ENCODE measurements around the gene REV1. TPM values are rescaled to one million over a fixed set of nuclear protein-coding genes. Genes with fewer than 3 reads are reported as not detected.

REV1 gene
- polyA plus RNA-seq, 3 donors: 6.5 to 39.9 (median 9.5) TPM

- H3K4me3 Mint-ChIP-seq: no peak overlapping the region
- Histone ChIP-seq H2AFZ (ENCODE audit: insufficient read depth, low read depth, low read length, poor library complexity, severe bottlenecking) (no peak overlapping the region), H3K9me3 (replicated peaks in 1 of 2; ENCODE audit: control insufficient read depth in 1 of 2, insufficient read depth in 1 of 2, low read length in 2 of 2) (no peaks in the 10 kb centered on the region), H4K20me1 (ENCODE audit: insufficient read depth, low read length) (no peaks in the 10 kb centered on the region), H3K4me3 (replicated peaks in 1 of 3; ENCODE audit: low read depth in 2 of 3, low read length in 3 of 3) (no peak overlapping the region), H3K79me2 (ENCODE audit: insufficient read depth, low read length) (no peaks in the 10 kb centered on the region), H3K27ac (ENCODE audit: low read depth in 1 of 2, low read length in 2 of 2) (no peak overlapping the region), H3K36me3 (replicated peaks in 1 of 2; ENCODE audit: control insufficient read depth in 1 of 2, insufficient read depth in 2 of 2, low read length in 2 of 2) (peaks cover 52 to 68% of the 10 kb centered on the region in 2 donors), H3K27me3 (ENCODE audit: control insufficient read depth in 2 of 2, insufficient read depth in 2 of 2, low read length in 2 of 2) (no peaks in the 10 kb centered on the region), H3K9ac (ENCODE audit: insufficient read depth, low read length, poor library complexity, severe bottlenecking) (no peak overlapping the region), H3K4me1 (ENCODE audit: control insufficient read depth in 1 of 2, insufficient read depth in 2 of 2, low read length in 2 of 2) (no peaks in the 10 kb centered on the region), H3K4me2 (replicated peaks; ENCODE audit: extremely low read depth, low read length, poor library complexity, severe bottlenecking) (no peak overlapping the region)
- intact Hi-C loops (cut with micrococcal nuclease): no loop called here
- no CpG with 5 or more reads among the region's 2 CpGs for WGBS (ENCODE audit: insufficient coverage)
- H3K9me3 Mint-ChIP-seq: no peaks in the 10 kb centered on the region
- TF ChIP-seq CTCF (IDR thresholded peaks at IDR 0.05): no peak
- H3K27ac Mint-ChIP-seq: no peak overlapping the region
- peaks cover 57 to 75% of the 10 kb centered on the region in 2 donors for H3K36me3 Mint-ChIP-seq
- H3K4me1 Mint-ChIP-seq: no peaks in the 10 kb centered on the region
- no peak for DNase-seq
- H3K27me3 Mint-ChIP-seq (ENCODE audit: low read depth in 3 of 3): no peaks in the 10 kb centered on the region
These were observed 100.4 kb downstream of the REV1 start for GRCh38 chr2:99389371-99389770.

- Mint-ChIP-seq H3K36me3 (peaks cover 56 to 74% of the 10 kb centered on the region in 2 donors), H3K4me1 (no peaks in the 10 kb centered on the region), H3K27me3 (ENCODE audit: low read depth in 3 of 3) (no peaks in the 10 kb centered on the region), H3K27ac (no peak overlapping the region), H3K9me3 (no peaks in the 10 kb centered on the region), H3K4me3 (no peak overlapping the region)
- Histone ChIP-seq H3K27ac (ENCODE audit: low read depth in 1 of 2, low read length in 2 of 2) (no peak overlapping the region), H3K9me3 (replicated peaks in 1 of 2; ENCODE audit: control insufficient read depth in 1 of 2, insufficient read depth in 1 of 2, low read length in 2 of 2) (no peaks in the 10 kb centered on the region), H3K4me2 (replicated peaks; ENCODE audit: extremely low read depth, low read length, poor library complexity, severe bottlenecking) (no peak overlapping the region), H3K27me3 (ENCODE audit: control insufficient read depth in 2 of 2, insufficient read depth in 2 of 2, low read length in 2 of 2) (no peaks in the 10 kb centered on the region), H2AFZ (ENCODE audit: insufficient read depth, low read depth, low read length, poor library complexity, severe bottlenecking) (no peak overlapping the region), H3K36me3 (replicated peaks in 1 of 2; ENCODE audit: control insufficient read depth in 1 of 2, insufficient read depth in 2 of 2, low read length in 2 of 2) (peaks cover 51 to 68% of the 10 kb centered on the region in 2 donors), H4K20me1 (ENCODE audit: insufficient read depth, low read length) (no peaks in the 10 kb centered on the region), H3K9ac (ENCODE audit: insufficient read depth, low read length, poor library complexity, severe bottlenecking) (no peak overlapping the region), H3K79me2 (ENCODE audit: insufficient read depth, low read length) (no peaks in the 10 kb centered on the region), H3K4me1 (ENCODE audit: control insufficient read depth in 1 of 2, insufficient read depth in 2 of 2, low read length in 2 of 2) (no peaks in the 10 kb centered on the region), H3K4me3 (replicated peaks in 1 of 3; ENCODE audit: low read depth in 2 of 3, low read length in 3 of 3) (no peak overlapping the region)
- no peak for DNase-seq
- WGBS (ENCODE audit: insufficient coverage): no CpG with 5 or more reads among the region's 2 CpGs
- no peak for TF ChIP-seq CTCF (IDR thresholded peaks at IDR 0.05)
- intact Hi-C loops (cut with micrococcal nuclease): no loop called here
These were observed 100.9 kb downstream of the REV1 start for GRCh38 chr2:99388892-99389291.
